Measurements from ENCODE around the gene UBE2D4. TPM values are rescaled to one million over a fixed set of nuclear protein-coding genes. Genes with fewer than 3 reads are reported as not detected.

The UBE2D4 gene
- polyA plus RNA-seq, 3 donors = 22.7 to 25.0 (median 24.7) TPM

DNA sequence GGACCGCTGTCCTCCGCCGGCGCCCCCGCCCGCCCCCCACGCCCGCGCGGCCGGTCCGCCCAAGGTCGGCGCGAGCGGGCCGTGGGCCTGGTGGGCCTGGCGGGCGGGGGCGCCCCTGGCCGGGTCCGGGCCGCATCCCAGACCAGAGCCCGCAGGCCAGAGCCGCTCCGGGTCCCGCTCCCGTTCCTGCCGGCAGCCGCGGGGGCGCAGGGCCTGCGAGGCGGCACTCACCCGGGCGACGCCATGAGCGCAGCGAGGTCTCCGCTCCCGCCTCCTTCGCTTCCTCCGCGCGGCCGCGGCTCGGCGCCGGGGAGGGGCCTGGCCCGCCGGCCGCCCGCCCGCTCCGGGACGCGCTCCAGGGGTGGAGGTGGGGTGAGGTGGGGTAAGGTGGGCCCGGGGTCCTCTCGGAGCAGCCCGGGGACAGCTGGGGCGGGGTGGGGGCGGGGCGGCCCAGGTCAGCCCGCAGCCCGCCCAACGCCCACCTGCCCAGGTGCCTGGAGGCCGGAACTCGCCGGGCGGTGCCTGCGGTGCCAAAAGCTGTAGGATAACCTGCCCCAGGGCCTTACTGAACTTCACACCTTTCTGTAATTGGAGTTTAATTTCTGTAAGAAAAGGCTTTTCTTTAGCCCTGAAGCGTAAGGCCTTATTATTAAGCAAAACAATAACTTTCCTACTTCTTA lies 19.8 kb upstream of the UBE2D4 start, which contains the start of gene URGCP:
Gene URGCP, minus strand, starts transcription at position 266 of the 680 bp plus-strand sequence. Its CDS starts 21 bp downstream, at position 245.
- DNase-seq (ENCODE audit: low read depth in 3 of 3, low spot score in 2 of 3) = peak in 2 of 3 donors; percentile 18 to 23

- DNase-seq (ENCODE audit: low read depth in 3 of 3, low spot score in 2 of 3) = no peak
Measured at GRCh38 chr7:43914795-43915194, 11.4 kb upstream of the UBE2D4 start.

- DNase-seq (ENCODE audit: low read depth in 3 of 3, low spot score in 2 of 3) = no peak
Measured at GRCh38 chr7:43915907-43916306, 10.3 kb upstream of the UBE2D4 start.

DNA sequence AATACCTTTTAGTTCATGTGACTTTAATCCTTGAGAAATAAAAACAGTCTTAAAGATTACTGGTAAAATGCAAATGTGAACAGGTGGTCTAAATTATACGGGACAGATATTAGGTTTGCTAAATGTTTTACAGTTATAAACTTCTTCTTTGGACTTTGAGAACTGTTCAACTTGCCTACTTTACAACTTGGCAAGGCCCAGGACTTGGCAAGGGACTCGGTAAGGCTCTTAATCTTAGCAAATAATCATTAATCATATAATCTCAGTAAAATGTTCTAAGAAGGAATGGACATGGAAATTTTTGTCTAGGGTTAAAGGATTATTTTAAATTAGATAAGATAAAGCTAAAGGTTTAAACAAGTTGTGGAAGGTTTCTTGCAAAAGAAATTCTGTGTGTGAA lies 4.8 kb upstream of the UBE2D4 start:
- no peak for DNase-seq (ENCODE audit: low read depth in 3 of 3, low spot score in 2 of 3)

DNA sequence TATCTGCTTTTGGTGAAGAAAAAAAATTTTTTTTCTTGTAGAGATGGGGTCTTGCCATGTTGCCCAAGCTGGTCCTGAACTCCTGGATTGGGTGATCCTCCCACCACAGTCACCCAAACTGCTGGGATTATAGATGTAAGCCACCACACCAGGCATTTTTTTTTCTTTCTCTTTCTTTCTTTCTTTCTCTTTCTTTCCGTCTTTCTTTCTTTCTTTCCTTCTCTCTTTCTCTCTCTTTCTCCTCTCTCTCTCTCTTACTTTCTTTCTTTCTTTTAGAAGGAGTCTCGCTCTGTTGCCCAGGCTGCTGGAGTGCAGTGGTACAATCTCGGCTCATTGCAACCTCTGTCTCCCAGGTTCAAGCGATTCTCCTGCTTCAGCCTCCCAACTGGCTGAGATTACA lies 3.5 kb upstream of the UBE2D4 start:
- DNase-seq (ENCODE audit: low read depth in 3 of 3, low spot score in 2 of 3) = no peak

DNA sequence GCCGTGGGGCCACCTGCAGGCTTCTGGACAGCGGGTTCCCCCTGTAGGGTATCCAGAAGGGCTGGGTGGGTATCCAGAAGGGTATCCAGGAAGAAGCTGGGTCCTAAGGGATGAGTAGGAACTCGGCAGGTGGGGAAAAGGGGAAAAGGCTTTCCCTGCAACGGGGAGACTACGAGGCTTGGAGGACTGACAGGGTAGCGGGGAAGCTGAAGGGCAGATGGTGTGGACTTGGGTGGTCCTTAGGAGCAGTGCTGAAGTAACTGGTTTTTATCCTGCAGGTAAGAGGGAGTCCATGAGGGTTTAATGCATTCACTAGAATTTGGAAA lies 525 bp downstream of the UBE2D4 start:
- DNase-seq (ENCODE audit: low read depth in 3 of 3, low spot score in 2 of 3) = no peak

- no peak for DNase-seq (ENCODE audit: low read depth in 3 of 3, low spot score in 2 of 3)
Measured at GRCh38 chr7:43927810-43928209, 1.6 kb downstream of the UBE2D4 start.

- DNase-seq (ENCODE audit: low read depth in 3 of 3, low spot score in 2 of 3) = no peak
Measured at GRCh38 chr7:43929529-43930457, 3.6 kb downstream of the UBE2D4 start.

DNA sequence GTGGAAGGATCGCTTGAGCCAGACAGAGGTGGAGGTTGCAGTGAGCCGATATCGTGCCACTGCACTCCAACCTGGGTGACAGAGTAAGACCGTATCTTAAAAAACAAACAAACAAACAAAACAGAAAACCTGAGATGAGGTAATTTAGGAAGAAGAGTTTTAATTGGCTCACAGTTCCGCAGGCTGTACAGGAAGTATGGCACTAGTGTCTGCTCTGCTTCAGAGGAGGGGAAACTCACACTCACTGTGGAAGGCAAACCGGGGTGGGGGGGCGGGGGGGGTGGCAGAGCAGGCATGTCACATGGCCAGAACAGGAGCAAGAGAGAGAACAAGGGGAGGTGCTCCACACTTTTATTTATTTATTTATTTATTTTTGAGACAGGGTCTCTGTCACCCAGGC lies 5.1 kb downstream of the UBE2D4 start:
- no peak for DNase-seq (ENCODE audit: low read depth in 3 of 3, low spot score in 2 of 3)

DNA sequence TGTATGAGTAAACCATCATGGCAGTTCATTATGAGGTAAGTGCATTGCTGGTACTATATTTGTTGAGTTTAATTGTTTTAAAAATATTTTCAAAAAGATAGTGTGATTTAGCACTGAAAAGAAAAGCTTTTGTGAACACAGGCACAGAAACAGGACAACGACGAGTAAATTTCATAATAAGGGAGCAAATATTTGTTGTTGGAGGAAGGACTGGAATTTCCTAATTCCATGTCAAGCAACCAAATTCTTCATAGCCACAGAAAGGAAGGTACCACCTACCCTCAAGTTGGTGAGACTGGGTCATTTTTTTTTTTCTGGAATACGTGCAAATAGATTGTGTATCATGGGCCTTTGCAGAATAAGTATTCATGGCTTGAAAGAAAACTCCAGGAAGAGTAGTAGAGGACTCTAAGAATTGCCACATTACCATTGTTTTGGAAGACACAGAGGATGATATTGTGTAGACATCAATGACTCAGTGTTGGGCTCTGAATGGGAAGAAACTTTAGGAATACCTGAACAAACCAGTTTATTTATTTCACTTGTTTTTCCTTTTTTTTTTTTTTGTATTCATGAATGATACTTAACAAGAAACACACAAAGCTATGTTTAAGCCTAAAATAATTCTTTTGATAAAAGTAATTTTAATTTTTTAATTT lies 7.8 kb downstream of the UBE2D4 start:
- DNase-seq (ENCODE audit: low read depth in 3 of 3, low spot score in 2 of 3) = no peak

GRCh38 chr7:43937444-43937843 lies 11.2 kb downstream of the UBE2D4 start:
- no peak for DNase-seq (ENCODE audit: low read depth in 3 of 3, low spot score in 2 of 3)

DNA sequence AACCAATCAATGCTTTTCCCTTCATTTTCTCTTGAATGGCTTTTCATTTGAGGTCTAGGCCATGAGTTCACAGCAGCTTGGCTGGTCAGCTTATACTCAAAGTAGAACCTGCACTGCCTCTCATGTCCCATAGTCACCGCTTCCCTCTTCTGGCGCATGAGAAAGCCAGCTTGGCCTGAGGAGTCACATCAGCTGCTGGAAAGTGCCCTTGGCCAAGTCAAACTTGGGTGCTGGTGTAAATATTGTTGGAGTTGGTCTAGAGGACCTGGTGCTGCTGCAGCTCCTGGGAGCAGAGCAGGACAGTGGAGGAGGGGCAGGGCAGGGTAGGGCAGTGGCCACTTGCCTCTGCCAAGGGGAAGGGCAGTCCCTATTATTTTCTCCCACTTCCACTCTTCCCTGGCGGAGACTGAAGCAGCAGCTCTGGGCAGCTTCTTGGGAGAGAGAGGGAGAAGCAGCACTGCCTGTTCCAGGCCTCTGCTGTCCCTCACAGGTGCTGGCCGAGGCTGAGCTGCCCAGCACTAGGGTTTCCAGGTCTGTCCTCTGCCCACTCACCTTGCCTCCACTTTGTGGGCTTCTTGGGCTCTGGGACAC lies 12.8 kb downstream of the UBE2D4 start:
- DNase-seq (ENCODE audit: low read depth in 3 of 3, low spot score in 2 of 3) = no peak

DNA sequence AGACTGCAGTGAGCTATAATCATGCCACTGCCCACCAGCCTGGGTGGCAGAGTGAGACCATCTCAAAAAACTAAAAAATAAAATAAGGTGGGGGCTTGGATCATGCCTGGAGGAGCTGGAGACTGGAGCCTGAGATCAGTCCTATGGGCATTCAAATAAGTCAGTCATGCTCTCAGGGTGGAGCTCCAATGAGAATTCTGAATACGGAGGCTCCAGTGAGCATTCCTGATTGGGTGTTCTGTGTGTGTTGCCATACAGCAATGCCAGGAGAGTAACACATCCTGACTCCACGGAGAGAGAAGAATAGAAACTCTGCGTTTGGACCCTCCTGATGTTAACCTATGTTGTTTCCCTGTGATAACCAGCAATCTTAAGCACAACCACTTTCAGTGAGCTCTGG lies 16.0 kb downstream of the UBE2D4 start:
- DNase-seq (ENCODE audit: low read depth in 3 of 3, low spot score in 2 of 3) = no peak

- DNase-seq (ENCODE audit: low read depth in 3 of 3, low spot score in 2 of 3) = no peak
Measured at GRCh38 chr7:43942997-43943396, 16.8 kb downstream of the UBE2D4 start.

GRCh38 chr7:43943417-43944187 lies 17.4 kb downstream of the UBE2D4 start:
- no peak for DNase-seq (ENCODE audit: low read depth in 3 of 3, low spot score in 2 of 3)

DNA sequence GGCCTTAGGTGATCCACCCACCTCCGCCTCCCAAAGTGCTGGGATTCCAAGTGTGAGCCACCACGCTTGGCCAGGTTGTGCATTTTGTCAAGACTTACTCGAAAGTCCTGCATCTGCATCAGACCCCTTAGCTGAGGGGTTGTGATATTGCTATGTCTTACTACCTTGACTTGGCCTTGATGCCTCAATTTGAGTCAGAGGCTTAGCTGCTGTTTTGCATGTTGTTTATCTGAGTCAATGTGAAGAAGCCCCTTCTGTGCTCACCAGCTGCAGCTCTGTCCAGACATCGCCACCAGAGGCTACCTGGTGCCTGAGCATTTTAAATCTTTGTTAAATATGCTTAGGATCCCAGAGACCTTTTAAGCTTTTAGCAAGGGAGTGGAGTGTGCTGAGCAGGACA lies 18.1 kb downstream of the UBE2D4 start:
- DNase-seq (ENCODE audit: low read depth in 3 of 3, low spot score in 2 of 3) = no peak

- no peak for DNase-seq (ENCODE audit: low read depth in 3 of 3, low spot score in 2 of 3)
Measured at GRCh38 chr7:43952028-43952427, 25.8 kb downstream of the UBE2D4 start.

- no peak for DNase-seq (ENCODE audit: low read depth in 3 of 3, low spot score in 2 of 3)
Measured at GRCh38 chr7:43953071-43953470, 26.8 kb downstream of the UBE2D4 start.

GRCh38 chr7:43954524-43955228 lies 28.4 kb downstream of the UBE2D4 start:
- peak in 1 of 3 donors; percentile 10 for DNase-seq (ENCODE audit: low read depth in 3 of 3, low spot score in 2 of 3)

- no peak for DNase-seq (ENCODE audit: low read depth in 3 of 3, low spot score in 2 of 3)
Measured at GRCh38 chr7:43956027-43956426, 29.8 kb downstream of the UBE2D4 start.

Measured in right renal cortex interstitium (tissue), 3 donors.